ENCODE measurements around the gene CNDP1.

DNA sequence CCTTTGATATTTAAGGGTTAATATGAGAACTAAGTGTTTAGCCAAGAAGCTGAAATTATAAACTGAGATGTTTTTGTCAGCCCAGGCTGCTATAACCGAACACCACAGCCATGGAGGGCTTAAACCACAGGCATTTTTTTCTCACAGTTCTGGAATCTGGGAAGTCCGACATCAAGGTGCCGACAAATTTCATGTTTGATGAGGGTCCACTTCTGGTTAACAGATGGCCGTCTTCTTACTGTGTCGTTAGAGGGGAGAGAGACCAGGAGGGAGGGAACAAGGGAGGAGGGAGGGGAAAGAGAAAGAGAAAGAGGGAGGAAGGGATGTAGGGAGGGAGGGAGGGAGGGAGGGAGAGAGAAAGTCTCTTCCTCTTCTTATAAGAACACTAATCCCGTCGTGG is 44.6 kb upstream of the CNDP1 start:
- TF ChIP-seq, protein P1, sequence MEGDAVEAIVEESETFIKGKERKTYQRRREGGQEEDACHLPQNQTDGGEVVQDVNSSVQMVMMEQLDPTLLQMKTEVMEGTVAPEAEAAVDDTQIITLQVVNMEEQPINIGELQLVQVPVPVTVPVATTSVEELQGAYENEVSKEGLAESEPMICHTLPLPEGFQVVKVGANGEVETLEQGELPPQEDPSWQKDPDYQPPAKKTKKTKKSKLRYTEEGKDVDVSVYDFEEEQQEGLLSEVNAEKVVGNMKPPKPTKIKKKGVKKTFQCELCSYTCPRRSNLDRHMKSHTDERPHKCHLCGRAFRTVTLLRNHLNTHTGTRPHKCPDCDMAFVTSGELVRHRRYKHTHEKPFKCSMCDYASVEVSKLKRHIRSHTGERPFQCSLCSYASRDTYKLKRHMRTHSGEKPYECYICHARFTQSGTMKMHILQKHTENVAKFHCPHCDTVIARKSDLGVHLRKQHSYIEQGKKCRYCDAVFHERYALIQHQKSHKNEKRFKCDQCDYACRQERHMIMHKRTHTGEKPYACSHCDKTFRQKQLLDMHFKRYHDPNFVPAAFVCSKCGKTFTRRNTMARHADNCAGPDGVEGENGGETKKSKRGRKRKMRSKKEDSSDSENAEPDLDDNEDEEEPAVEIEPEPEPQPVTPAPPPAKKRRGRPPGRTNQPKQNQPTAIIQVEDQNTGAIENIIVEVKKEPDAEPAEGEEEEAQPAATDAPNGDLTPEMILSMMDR (conservative IDR thresholded peaks at IDR 0.05), result no peak
- no peak for TF ChIP-seq ZFX (IDR thresholded peaks at IDR 0.05)
